RWPE1 (cell line): Measurements from ENCODE around the gene CLCN7.

Experiments used
- CTCF ChIA-PET: fragments of 350-600 bp; sonication (Branson Sonifier 250); formaldehyde crosslinking; extraction: SDS; loops from one replicate; lab custom pipeline; 2021; lab: Yijun Ruan, JAX
- POLR2A ChIA-PET: fragments of 400-600 bp; formaldehyde crosslinking; extraction: SDS; loops from one replicate; lab custom pipeline; 2020; ENCODE audit warnings: antibody characterized with exemption; ENCODE audit not compliant: low non-redundant PET; lab: Yijun Ruan, JAX
- DNase-seq: peaks from one replicate; pipeline ENCODE4 v3.0.0; 2012; ENCODE audit warnings: low spot score
- H3K27ac ChIP-seq: fragments of 450-650 bp; 2 replicates; pipeline ENCODE4 v1.5.1; 2017
- TF ChIP-seq, protein P1 (sequence below): fragments of 450-650 bp; conservative IDR thresholded peaks from 2 replicates; pipeline ENCODE4 v1.5.1; 2017; ENCODE audit warnings: low read depth, mild to moderate bottlenecking

Gene CLCN7, protein sequence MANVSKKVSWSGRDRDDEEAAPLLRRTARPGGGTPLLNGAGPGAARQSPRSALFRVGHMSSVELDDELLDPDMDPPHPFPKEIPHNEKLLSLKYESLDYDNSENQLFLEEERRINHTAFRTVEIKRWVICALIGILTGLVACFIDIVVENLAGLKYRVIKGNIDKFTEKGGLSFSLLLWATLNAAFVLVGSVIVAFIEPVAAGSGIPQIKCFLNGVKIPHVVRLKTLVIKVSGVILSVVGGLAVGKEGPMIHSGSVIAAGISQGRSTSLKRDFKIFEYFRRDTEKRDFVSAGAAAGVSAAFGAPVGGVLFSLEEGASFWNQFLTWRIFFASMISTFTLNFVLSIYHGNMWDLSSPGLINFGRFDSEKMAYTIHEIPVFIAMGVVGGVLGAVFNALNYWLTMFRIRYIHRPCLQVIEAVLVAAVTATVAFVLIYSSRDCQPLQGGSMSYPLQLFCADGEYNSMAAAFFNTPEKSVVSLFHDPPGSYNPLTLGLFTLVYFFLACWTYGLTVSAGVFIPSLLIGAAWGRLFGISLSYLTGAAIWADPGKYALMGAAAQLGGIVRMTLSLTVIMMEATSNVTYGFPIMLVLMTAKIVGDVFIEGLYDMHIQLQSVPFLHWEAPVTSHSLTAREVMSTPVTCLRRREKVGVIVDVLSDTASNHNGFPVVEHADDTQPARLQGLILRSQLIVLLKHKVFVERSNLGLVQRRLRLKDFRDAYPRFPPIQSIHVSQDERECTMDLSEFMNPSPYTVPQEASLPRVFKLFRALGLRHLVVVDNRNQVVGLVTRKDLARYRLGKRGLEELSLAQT

DNA sequence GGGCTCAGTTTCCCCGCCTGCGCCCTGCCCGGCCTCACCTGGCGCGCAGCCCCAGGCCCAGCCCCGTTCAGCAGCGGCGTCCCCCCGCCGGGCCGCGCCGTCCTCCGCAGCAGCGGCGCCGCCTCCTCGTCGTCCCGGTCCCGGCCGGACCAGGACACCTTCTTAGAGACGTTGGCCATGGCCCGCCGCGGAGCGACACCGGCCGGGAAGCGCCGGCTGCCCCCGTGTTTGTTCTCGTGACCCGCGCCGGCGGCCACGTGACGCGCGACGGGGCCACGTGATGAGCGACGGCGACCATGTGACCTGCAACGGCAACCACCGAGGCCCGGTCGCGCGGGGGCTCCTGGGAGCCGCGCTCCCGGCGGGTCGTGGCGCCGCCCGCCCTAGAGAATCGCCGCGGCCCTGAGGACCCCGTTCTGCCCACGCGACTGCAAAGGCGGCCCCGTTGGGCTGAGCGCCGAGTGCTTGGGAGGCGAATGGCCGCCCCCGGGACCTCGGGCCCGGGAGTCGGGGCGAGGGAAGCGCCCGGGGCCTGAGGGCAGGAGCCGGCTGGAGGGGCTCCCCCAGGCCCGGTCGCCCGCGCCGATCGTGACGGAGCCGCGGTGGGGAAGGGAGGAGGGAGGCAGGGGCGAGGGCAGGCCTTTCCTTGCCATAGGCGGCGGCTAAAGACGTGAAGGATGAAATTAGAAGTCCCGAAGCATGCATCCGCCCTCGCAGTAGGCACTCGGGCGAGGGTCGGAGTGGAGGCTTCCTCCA lies at the start of gene CLCN7:
TSS of gene CLCN7 (minus strand) at position 233 of the 756 bp plus-strand sequence. CDS start at position 179, 54 bp downstream.
- TF ChIP-seq, protein P1, sequence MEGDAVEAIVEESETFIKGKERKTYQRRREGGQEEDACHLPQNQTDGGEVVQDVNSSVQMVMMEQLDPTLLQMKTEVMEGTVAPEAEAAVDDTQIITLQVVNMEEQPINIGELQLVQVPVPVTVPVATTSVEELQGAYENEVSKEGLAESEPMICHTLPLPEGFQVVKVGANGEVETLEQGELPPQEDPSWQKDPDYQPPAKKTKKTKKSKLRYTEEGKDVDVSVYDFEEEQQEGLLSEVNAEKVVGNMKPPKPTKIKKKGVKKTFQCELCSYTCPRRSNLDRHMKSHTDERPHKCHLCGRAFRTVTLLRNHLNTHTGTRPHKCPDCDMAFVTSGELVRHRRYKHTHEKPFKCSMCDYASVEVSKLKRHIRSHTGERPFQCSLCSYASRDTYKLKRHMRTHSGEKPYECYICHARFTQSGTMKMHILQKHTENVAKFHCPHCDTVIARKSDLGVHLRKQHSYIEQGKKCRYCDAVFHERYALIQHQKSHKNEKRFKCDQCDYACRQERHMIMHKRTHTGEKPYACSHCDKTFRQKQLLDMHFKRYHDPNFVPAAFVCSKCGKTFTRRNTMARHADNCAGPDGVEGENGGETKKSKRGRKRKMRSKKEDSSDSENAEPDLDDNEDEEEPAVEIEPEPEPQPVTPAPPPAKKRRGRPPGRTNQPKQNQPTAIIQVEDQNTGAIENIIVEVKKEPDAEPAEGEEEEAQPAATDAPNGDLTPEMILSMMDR: no peak
- POLR2A ChIA-PET: interaction anchor here (0.6 to 0.7 kb wide), 3 partner anchors 135 to 686 kb away, joined by 3 to 4 read pairs (median 3); partner anchors contain the start of gene CHTF18
- peak; percentile 92 for DNase-seq
- peak within 1 kb of the TSS; percentile 79 for H3K27ac ChIP-seq
- CTCF ChIA-PET: interaction anchor here (0.5 kb wide), 1 partner anchor 767 kb away, joined by 4 read pairs; no protein-coding TSS in a partner anchor

- TF ChIP-seq, protein P1: no peak
- CTCF ChIA-PET: no interaction called here
- POLR2A ChIA-PET: no interaction called here
- DNase-seq: no peak
- H3K27ac ChIP-seq: no peak overlapping the region
Measured at GRCh38 chr16:1524366-1524765, 49.5 kb upstream of the CLCN7 start.

GRCh38 chr16:1523581-1524245 lies 48.9 kb upstream of the CLCN7 start:
- POLR2A ChIA-PET: no interaction called here

GRCh38 chr16:1520461-1520860 lies 45.6 kb upstream of the CLCN7 start:
- TF ChIP-seq, protein P1: no peak
- 0 out of 2 replicates have a peak overlapping the region, but pooled peaks have one; percentile 15 for H3K27ac ChIP-seq
- DNase-seq: no peak
- CTCF ChIA-PET: interaction anchor here (0.7 kb wide), 1 partner anchor 18 kb away, joined by 3 read pairs; no protein-coding TSS in a partner anchor
- POLR2A ChIA-PET: no interaction called here

More at GRCh38 chr16:1523581-1524245, 48.9 kb upstream of the CLCN7 start:
- CTCF ChIA-PET: no interaction called here
- DNase-seq: no peak
- TF ChIP-seq, protein P1: no peak
- H3K27ac ChIP-seq: no peak overlapping the region

DNA sequence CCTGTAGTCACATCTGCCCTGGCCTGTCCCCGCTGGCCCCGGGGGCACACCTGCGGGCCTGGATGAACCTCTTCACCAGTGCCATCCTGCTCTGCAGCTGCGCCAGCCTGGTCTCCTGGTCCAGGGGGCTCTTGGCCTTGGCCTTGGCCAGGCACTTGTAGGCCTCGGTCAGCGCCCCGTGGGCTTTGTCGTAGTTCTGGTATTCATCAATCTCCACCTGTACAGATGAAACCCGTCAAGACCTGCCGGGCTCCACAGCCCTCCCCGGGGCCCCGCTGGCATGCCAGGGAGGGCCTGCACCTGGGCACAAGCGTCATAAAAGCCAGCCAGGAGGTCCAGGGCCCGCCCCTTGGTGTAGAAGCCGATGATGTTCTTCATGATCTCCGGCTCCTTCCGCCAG lies 45.0 kb upstream of the CLCN7 start:
- TF ChIP-seq, protein P1: no peak
- DNase-seq: no peak
- 0 out of 2 replicates have a peak overlapping the region, but pooled peaks have one; percentile 15 for H3K27ac ChIP-seq
- POLR2A ChIA-PET: no interaction called here
- CTCF ChIA-PET: interaction anchor here (0.7 kb wide), 1 partner anchor 18 kb away, joined by 3 read pairs; no protein-coding TSS in a partner anchor
